Panc1 (cell line): ENCODE measurements around the gene RMDN3. TPM values are rescaled to one million over a fixed set of nuclear protein-coding genes. Genes with fewer than 3 reads are reported as not detected.

Source experiments
- ATAC-seq: fragments of 200-7000 bp; cut with Tn5 transposase; 2 replicates; pipeline ENCODE4 v1.9.1; 2020; ENCODE audit warnings: mild to moderate bottlenecking, moderate library complexity
- BruUV-seq: library from RNA; stranded (reverse); fragments of 400-500 nt; replicated peaks from 2 replicates; lab custom pipeline; 2021; lab: Mats Ljungman, UMichigan
- CTCF ChIA-PET: fragments of 300-600 bp; sonication (Branson Sonifier 250); formaldehyde crosslinking; loops from one replicate; lab custom pipeline; 2022; ENCODE audit warnings: antibody characterized with exemption; lab: Charles Lee
- POLR2A ChIA-PET: fragments of 300-600 bp; sonication (Branson Sonifier 250); formaldehyde crosslinking; loops from one replicate; lab custom pipeline; 2022; ENCODE audit warnings: antibody characterized with exemption; lab: Charles Lee
- DNase-seq: peaks from one replicate; pipeline ENCODE4 v3.0.0-alpha.2; 2010; ENCODE audit warnings: low read depth, low spot score
- H3K27ac ChIP-seq: 2 replicates; pipeline ENCODE4 v1.5.1; 2011; ENCODE audit warnings: mild to moderate bottlenecking, low read length, inconsistent platforms
- H3K27me3 ChIP-seq: fragments of 200-500 bp; sonication (Bioruptor generic); 2 replicates; pipeline ENCODE4 v1.6.0; 2014; ENCODE audit warnings: low read length, inconsistent platforms; ENCODE audit not compliant: control insufficient read depth, insufficient read depth
- H3K36me3 ChIP-seq: fragments of 200-500 bp; sonication (Bioruptor generic); 2 replicates; pipeline ENCODE4 v1.5.1; 2014; ENCODE audit warnings: inconsistent platforms, mild to moderate bottlenecking, low read length, moderate library complexity; ENCODE audit not compliant: control insufficient read depth, insufficient read depth
- H3K4me1 ChIP-seq: 2 replicates; pipeline ENCODE4 v1.5.1; 2011; ENCODE audit warnings: inconsistent platforms, mild to moderate bottlenecking, low read length, moderate library complexity; ENCODE audit not compliant: control insufficient read depth, insufficient read depth
- H3K4me3 ChIP-seq, 2 experiments: 2 replicates each; pipeline ENCODE4 v1.5.1; 2011 to 2012; ENCODE audit warnings: low read depth in 2 of 2, low read length in 2 of 2, mild to moderate bottlenecking in 2 of 2, inconsistent platforms in 1 of 2, moderate library complexity in 1 of 2
- H3K9me3 ChIP-seq: fragments of 200-500 bp; sonication (Bioruptor generic); 2 replicates; pipeline ENCODE4 v1.5.1; 2014; ENCODE audit warnings: low read depth, mild to moderate bottlenecking, inconsistent platforms, low read length, moderate library complexity; ENCODE audit not compliant: control insufficient read depth, insufficient read depth
- CTCF ChIP-seq: fragments of 450-650 bp; IDR thresholded peaks from 2 replicates; pipeline ENCODE4 v1.5.1; 2017; ENCODE audit warnings: mild to moderate bottlenecking
- POLR2AphosphoS5 ChIP-seq: IDR thresholded peaks from 2 replicates; pipeline ENCODE4 v1.6.1; 2012; ENCODE audit warnings: mild to moderate bottlenecking, low read depth, low read length, moderate library complexity
- SIN3A ChIP-seq: IDR thresholded peaks from 2 replicates; pipeline ENCODE4 v1.6.1; 2012; ENCODE audit warnings: low read depth, mild to moderate bottlenecking, low read length, moderate library complexity, borderline replicate concordance; ENCODE audit not compliant: insufficient read depth
- TCF7L2 ChIP-seq: IDR thresholded peaks from 2 replicates; pipeline ENCODE4 v1.6.1; 2011; ENCODE audit warnings: mild to moderate bottlenecking, low read depth, low read length, inconsistent platforms
- in situ Hi-C: cut with HindIII; loops from 2 replicates; pipeline ENCODE4 v1.10.0; 2016; ENCODE audit warnings: low sequenced_read_pairs, low pct_unique_long_range_greater_than_20kb
- intact Hi-C: fragments of 100-400 bp; cut with micrococcal nuclease; formaldehyde crosslinking; loops from one replicate; pipeline ENCODE4 v1.10.0; 2022; ENCODE audit not compliant: unreplicated experiment
- total RNA-seq: library from RNA; stranded (reverse); gene quantifications from one replicate; pipeline ENCODE4 v1.2.1, GENCODE V29; 2021; ENCODE audit not compliant: unreplicated experiment
- TF ChIP-seq, protein P1 (sequence below), 2 experiments: IDR thresholded peaks; 2 replicates each; pipeline ENCODE4 v1.6.1; 2011 to 2012; ENCODE audit warnings: low read depth in 2 of 2, control low read depth in 1 of 2, low read length in 1 of 2, mild to moderate bottlenecking in 1 of 2, moderate library complexity in 1 of 2; ENCODE audit not compliant: insufficient read depth in 1 of 2

The RMDN3 gene
- total RNA-seq, 1 experiment from 2014 or later, result 33.2 TPM

DNA sequence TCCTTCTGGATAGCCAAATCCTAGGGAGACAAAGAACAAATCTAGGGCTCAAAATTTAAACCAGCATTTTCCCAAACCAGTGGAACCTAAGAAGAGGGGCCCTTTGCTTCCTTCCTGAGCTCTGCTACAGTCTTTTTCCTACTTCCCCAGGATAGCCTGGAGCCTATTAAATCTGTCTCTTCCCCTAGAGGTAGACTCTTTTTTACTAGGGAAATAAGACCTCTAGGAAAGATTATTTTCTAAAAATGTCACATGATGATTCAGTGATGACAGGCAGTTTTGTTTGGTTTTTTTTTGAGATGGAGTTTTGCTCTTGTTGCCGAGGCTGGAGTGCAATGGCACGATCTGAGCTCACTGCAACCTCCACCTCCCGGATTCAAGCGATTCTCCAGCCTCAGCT lies 18.5 kb downstream of the RMDN3 start:
- TF ChIP-seq CTCF (no peak), TCF7L2 (no peak), POLR2AphosphoS5 (no peak), SIN3A (no peak)
- TF ChIP-seq, protein P1, sequence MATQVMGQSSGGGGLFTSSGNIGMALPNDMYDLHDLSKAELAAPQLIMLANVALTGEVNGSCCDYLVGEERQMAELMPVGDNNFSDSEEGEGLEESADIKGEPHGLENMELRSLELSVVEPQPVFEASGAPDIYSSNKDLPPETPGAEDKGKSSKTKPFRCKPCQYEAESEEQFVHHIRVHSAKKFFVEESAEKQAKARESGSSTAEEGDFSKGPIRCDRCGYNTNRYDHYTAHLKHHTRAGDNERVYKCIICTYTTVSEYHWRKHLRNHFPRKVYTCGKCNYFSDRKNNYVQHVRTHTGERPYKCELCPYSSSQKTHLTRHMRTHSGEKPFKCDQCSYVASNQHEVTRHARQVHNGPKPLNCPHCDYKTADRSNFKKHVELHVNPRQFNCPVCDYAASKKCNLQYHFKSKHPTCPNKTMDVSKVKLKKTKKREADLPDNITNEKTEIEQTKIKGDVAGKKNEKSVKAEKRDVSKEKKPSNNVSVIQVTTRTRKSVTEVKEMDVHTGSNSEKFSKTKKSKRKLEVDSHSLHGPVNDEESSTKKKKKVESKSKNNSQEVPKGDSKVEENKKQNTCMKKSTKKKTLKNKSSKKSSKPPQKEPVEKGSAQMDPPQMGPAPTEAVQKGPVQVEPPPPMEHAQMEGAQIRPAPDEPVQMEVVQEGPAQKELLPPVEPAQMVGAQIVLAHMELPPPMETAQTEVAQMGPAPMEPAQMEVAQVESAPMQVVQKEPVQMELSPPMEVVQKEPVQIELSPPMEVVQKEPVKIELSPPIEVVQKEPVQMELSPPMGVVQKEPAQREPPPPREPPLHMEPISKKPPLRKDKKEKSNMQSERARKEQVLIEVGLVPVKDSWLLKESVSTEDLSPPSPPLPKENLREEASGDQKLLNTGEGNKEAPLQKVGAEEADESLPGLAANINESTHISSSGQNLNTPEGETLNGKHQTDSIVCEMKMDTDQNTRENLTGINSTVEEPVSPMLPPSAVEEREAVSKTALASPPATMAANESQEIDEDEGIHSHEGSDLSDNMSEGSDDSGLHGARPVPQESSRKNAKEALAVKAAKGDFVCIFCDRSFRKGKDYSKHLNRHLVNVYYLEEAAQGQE (IDR thresholded peaks at IDR 0.05; ENCODE audit: insufficient read depth in 1 of 2, low read depth in 2 of 2, low read length in 1 of 2), result no peak
- no peaks in the 10 kb centered on the region for H3K27me3 ChIP-seq
- H3K9me3 ChIP-seq, result no peaks in the 10 kb centered on the region
- peaks cover 9% of the 10 kb centered on the region; the same call in 1 of the 2 replicates for H3K36me3 ChIP-seq
- in situ Hi-C loops (no loop called here), intact Hi-C loops (no loop called here)
- H3K4me1 ChIP-seq, result no peaks in the 10 kb centered on the region
- no TSS peak for BruUV-seq
- DNase-seq (no peak), ATAC-seq (no peak)
- POLR2A ChIA-PET, result interaction anchor here (0.6 kb wide), 2 partner anchors 10 to 452 kb away, joined by 3 read pairs; no protein-coding TSS in a partner anchor
- CTCF ChIA-PET, result no interaction called here
- H3K27ac ChIP-seq, result no peak overlapping the region
- no peak overlapping the region for H3K4me3 ChIP-seq

DNA sequence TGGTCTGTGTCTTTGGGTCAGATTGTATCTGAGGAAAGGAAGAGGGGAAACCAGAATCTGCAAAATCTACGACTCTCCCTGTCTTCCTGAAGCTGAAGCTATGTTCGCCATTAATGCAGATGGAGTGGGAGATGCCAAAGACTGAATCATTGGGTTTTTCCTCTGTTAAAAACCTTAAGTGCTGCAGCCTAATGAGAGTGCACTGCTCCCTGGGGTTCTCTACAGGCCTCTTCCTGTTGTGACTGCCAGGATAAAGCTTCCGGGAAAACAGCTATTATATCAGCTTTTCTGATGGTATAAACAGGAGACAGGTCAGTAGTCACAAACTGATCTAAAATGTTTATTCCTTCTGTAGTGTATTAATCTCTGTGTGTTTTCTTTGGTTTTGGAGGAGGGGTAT lies 24.0 kb downstream of the RMDN3 start:
- POLR2A ChIA-PET, result no interaction called here
- CTCF ChIA-PET, result no interaction called here
- peaks cover 5% of the 10 kb centered on the region; the same call in 1 of the 2 replicates for H3K36me3 ChIP-seq
- in situ Hi-C loops, result no loop called here
- TF ChIP-seq SIN3A (no peak), CTCF (no peak), TCF7L2 (no peak), POLR2AphosphoS5 (no peak)
- TF ChIP-seq, protein P1 (IDR thresholded peaks at IDR 0.05; ENCODE audit: insufficient read depth in 1 of 2, low read depth in 2 of 2, low read length in 1 of 2), result no peak
- no peak overlapping the region for H3K27ac ChIP-seq
- no TSS peak for BruUV-seq
- intact Hi-C loops, result no loop called here
- no peaks in the 10 kb centered on the region for H3K27me3 ChIP-seq
- no peak overlapping the region for H3K4me3 ChIP-seq
- DNase-seq (no peak), ATAC-seq (no peak)
- no peaks in the 10 kb centered on the region for H3K4me1 ChIP-seq
- H3K9me3 ChIP-seq, result no peaks in the 10 kb centered on the region
